OCI-LY3 (cell line): ENCODE measurements around the gene ADARB2.

Experiments used
- H2AFZ ChIP-seq: fragments of 200-600, 300-600 bp; shearing (Covaris generic); 2 replicates; pipeline ENCODE4 v1.6.0; 2014; ENCODE audit warnings: antibody characterized with exemption, low read depth, low read length
- H3K27ac ChIP-seq: fragments of 200-600, 300-600 bp; sonication (generic); 2 replicates; pipeline ENCODE4 v1.5.1; 2014; ENCODE audit warnings: mild to moderate bottlenecking, low read length, moderate library complexity, mixed read lengths
- H3K27me3 ChIP-seq: fragments of 200-600, 300-600 bp; sonication (generic); 2 replicates; pipeline ENCODE4 v1.6.1; 2014; ENCODE audit warnings: low read depth, low read length, mixed read lengths
- H3K36me3 ChIP-seq: fragments of 200-600, 300-600 bp; sonication (generic); replicated peaks from 2 replicates; pipeline ENCODE3; 2014; ENCODE audit warnings: low read depth, low read length, mixed read lengths
- H3K4me1 ChIP-seq: fragments of 300-600, 200-600 bp; sonication (generic); 2 replicates; pipeline ENCODE4 v1.6.1; 2014; ENCODE audit warnings: low read length, mixed read lengths
- H3K4me2 ChIP-seq: fragments of 200-600, 300-600 bp; sonication (generic); 2 replicates; pipeline ENCODE4 v1.6.1; 2014; ENCODE audit warnings: low read length, mixed read lengths
- H3K4me3 ChIP-seq: fragments of 300-600, 200-600 bp; sonication (generic); 2 replicates; pipeline ENCODE4 v1.5.1; 2014; ENCODE audit warnings: antibody characterized with exemption, mild to moderate bottlenecking, low read length, moderate library complexity
- H3K79me2 ChIP-seq: fragments of 300-600, 200-600 bp; shearing (Covaris generic); 2 replicates; pipeline ENCODE4 v1.6.1; 2014; ENCODE audit warnings: mild to moderate bottlenecking, low read length, mixed read lengths
- H3K9ac ChIP-seq: fragments of 300-600, 200-600 bp; shearing (Covaris generic); 2 replicates; pipeline ENCODE4 v1.6.0; 2014; ENCODE audit warnings: mild to moderate bottlenecking, low read length, moderate library complexity
- H3K9me3 ChIP-seq: fragments of 200-600, 300-600 bp; shearing (Covaris generic); 2 replicates; pipeline ENCODE4 v1.6.1; 2014; ENCODE audit warnings: low read length, mixed read lengths; ENCODE audit not compliant: insufficient read depth
- H4K20me1 ChIP-seq: fragments of 200-600, 300-600 bp; sonication (generic); 2 replicates; pipeline ENCODE4 v1.6.1; 2016; ENCODE audit warnings: low read length, mixed read lengths; ENCODE audit not compliant: insufficient read depth
- CTCF ChIP-seq: fragments of 200-600, 300-600 bp; sonication (generic); IDR thresholded peaks from 2 replicates; pipeline ENCODE4 v1.5.1; 2014; ENCODE audit warnings: antibody characterized with exemption, low read length, low read depth
- EZH2phosphoT487 ChIP-seq: fragments of 200-600 bp; shearing (Covaris generic); IDR thresholded peaks from 2 replicates; pipeline ENCODE4 v1.6.1; 2018; ENCODE audit warnings: antibody characterized with exemption, mixed run types, low read depth

ADARB2 gene

GRCh38 chr10:1130995-1131790 lies 606.1 kb downstream of the ADARB2 start:
- no peak overlapping the region for H3K4me2 ChIP-seq
- no peak for TF ChIP-seq CTCF
- no peak for TF ChIP-seq EZH2phosphoT487
- no peak overlapping the region for H3K27ac ChIP-seq
- H3K4me1 ChIP-seq = no peaks in the 10 kb centered on the region
- no peak overlapping the region for H2AFZ ChIP-seq
- no peaks in the 10 kb centered on the region for H4K20me1 ChIP-seq
- no peak overlapping the region for H3K4me3 ChIP-seq
- H3K27me3 ChIP-seq = no peaks in the 10 kb centered on the region
- H3K9me3 ChIP-seq = no peaks in the 10 kb centered on the region
- no peak overlapping the region for H3K9ac ChIP-seq
- H3K36me3 ChIP-seq = peaks cover 13% of the 10 kb centered on the region
- no peaks in the 10 kb centered on the region for H3K79me2 ChIP-seq

- Histone ChIP-seq H3K4me1 (no peaks in the 10 kb centered on the region), H2AFZ (no peak overlapping the region), H3K36me3 (peaks cover 13% of the 10 kb centered on the region), H3K4me3 (no peak overlapping the region), H3K9ac (no peak overlapping the region), H3K27me3 (no peaks in the 10 kb centered on the region), H3K4me2 (no peak overlapping the region), H3K79me2 (no peaks in the 10 kb centered on the region), H4K20me1 (no peaks in the 10 kb centered on the region), H3K9me3 (no peaks in the 10 kb centered on the region), H3K27ac (no peak overlapping the region)
- TF ChIP-seq CTCF = no peak
- no peak for TF ChIP-seq EZH2phosphoT487
Measured at GRCh38 chr10:1130226-1130625, 607.1 kb downstream of the ADARB2 start.

- TF ChIP-seq CTCF (no peak), EZH2phosphoT487 (no peak)
- no peaks in the 10 kb centered on the region for H3K4me1 ChIP-seq
- H3K27ac ChIP-seq = no peak overlapping the region
- no peaks in the 10 kb centered on the region for H4K20me1 ChIP-seq
- no peaks in the 10 kb centered on the region for H3K9me3 ChIP-seq
- no peaks in the 10 kb centered on the region for H3K79me2 ChIP-seq
- no peaks in the 10 kb centered on the region for H3K27me3 ChIP-seq
- H3K9ac ChIP-seq = no peak overlapping the region
- H2AFZ ChIP-seq = no peak overlapping the region
- peaks cover 16% of the 10 kb centered on the region for H3K36me3 ChIP-seq
- no peak overlapping the region for H3K4me2 ChIP-seq
- no peak overlapping the region for H3K4me3 ChIP-seq
Measured at GRCh38 chr10:1128649-1129048, 608.7 kb downstream of the ADARB2 start.

- Histone ChIP-seq H2AFZ (no peak overlapping the region), H4K20me1 (no peaks in the 10 kb centered on the region), H3K79me2 (no peaks in the 10 kb centered on the region), H3K36me3 (peaks cover 21% of the 10 kb centered on the region), H3K27ac (no peak overlapping the region), H3K4me2 (no peak overlapping the region), H3K9ac (no peak overlapping the region), H3K4me1 (peaks cover 5% of the 10 kb centered on the region), H3K4me3 (no peak overlapping the region), H3K27me3 (no peaks in the 10 kb centered on the region), H3K9me3 (no peaks in the 10 kb centered on the region)
- TF ChIP-seq CTCF (no peak), EZH2phosphoT487 (no peak)
Measured at GRCh38 chr10:1128115-1128514, 609.2 kb downstream of the ADARB2 start.
